ENCODE measurements around the gene ITPR1.
"Not testable (repeated sequence)": the region's sequence is repeated elsewhere in the genome, so short reads cannot be mapped to it uniquely, and the experiment has no call there.

ITPR1 gene

GRCh38 chr3:4493014-4493940, at the start of gene ITPR1:
ITPR1 (plus strand) TSS chr3:4493348; CDS start chr3:4516492, 23,144 bp downstream.
- DNase-seq = peak; percentile 99

- no peak for DNase-seq
These were observed 45.7 kb upstream of the ITPR1 start for GRCh38 chr3:4447295-4447999.

GRCh38 chr3:4448187-4448586, 45.0 kb upstream of the ITPR1 start:
- DNase-seq = no peak

GRCh38 chr3:4449043-4449805, 43.9 kb upstream of the ITPR1 start:
- no peak for DNase-seq

GRCh38 chr3:4454142-4454541, 39.0 kb upstream of the ITPR1 start:
- DNase-seq = no peak

- not testable (repeated sequence) for DNase-seq
These were observed 36.4 kb upstream of the ITPR1 start for GRCh38 chr3:4456780-4457179.

GRCh38 chr3:4458961-4459360, 34.2 kb upstream of the ITPR1 start:
- DNase-seq = no peak

GRCh38 chr3:4460334-4460733, 32.8 kb upstream of the ITPR1 start:
- no peak for DNase-seq

GRCh38 chr3:4461468-4462090, 31.6 kb upstream of the ITPR1 start:
- no peak for DNase-seq

GRCh38 chr3:4462369-4463040, 30.6 kb upstream of the ITPR1 start:
- no peak for DNase-seq

- DNase-seq = no peak
These were observed 28.6 kb upstream of the ITPR1 start for GRCh38 chr3:4464576-4464975.

GRCh38 chr3:4466741-4467521, 26.2 kb upstream of the ITPR1 start, which contains the start of gene SUMF1:
SUMF1 (minus strand) TSS chr3:4467269; CDS start chr3:4467245, 24 bp downstream.
- DNase-seq = peak; percentile 75

GRCh38 chr3:4467522-4467867, 25.7 kb upstream of the ITPR1 start:
- DNase-seq = no peak

GRCh38 chr3:4471907-4472306, 21.2 kb upstream of the ITPR1 start:
- no peak for DNase-seq

GRCh38 chr3:4472312-4472711, 20.8 kb upstream of the ITPR1 start:
- DNase-seq = no peak

GRCh38 chr3:4472766-4473165, 20.4 kb upstream of the ITPR1 start:
- no peak for DNase-seq

- peak; percentile 70 for DNase-seq
These were observed 18.3 kb upstream of the ITPR1 start for GRCh38 chr3:4474683-4475490.

GRCh38 chr3:4475804-4476203, 17.3 kb upstream of the ITPR1 start:
- DNase-seq = no peak

GRCh38 chr3:4476496-4476895, 16.7 kb upstream of the ITPR1 start:
- DNase-seq = no peak

GRCh38 chr3:4478261-4478660, 14.9 kb upstream of the ITPR1 start:
- DNase-seq = no peak

GRCh38 chr3:4491855-4492207, 1.3 kb upstream of the ITPR1 start:
- no peak for DNase-seq

Data from stimulated activated CD4-positive, alpha-beta T cell treated with anti-CD3 and anti-CD28 coated beads, Interleukin-1b, Interleukin-23, amount 100 ng/mL, for 48 hours (primary cell).